H54 (cell line): ENCODE results near the gene C1orf167.
A peak's percentile ranks its signal among the peaks of the same experiment; 100 is the strongest.

ENCODE experiments used
- DNase-seq: peaks from one replicate; pipeline ENCODE4 v3.0.0; 2011; ENCODE audit warnings: low spot score, mixed read lengths; ENCODE audit not compliant: insufficient read length
- FAIRE-seq: peaks from 3 replicates; lab custom pipeline; 2011; peaks lifted over from hg19 to GRCh38; lab: Jason Lieb, UNC
- POLR2A ChIP-seq: IDR thresholded peaks from 2 replicates; pipeline ENCODE4 v1.6.1; 2011; ENCODE audit warnings: low read depth, mild to moderate bottlenecking, low read length

Gene C1orf167

DNA sequence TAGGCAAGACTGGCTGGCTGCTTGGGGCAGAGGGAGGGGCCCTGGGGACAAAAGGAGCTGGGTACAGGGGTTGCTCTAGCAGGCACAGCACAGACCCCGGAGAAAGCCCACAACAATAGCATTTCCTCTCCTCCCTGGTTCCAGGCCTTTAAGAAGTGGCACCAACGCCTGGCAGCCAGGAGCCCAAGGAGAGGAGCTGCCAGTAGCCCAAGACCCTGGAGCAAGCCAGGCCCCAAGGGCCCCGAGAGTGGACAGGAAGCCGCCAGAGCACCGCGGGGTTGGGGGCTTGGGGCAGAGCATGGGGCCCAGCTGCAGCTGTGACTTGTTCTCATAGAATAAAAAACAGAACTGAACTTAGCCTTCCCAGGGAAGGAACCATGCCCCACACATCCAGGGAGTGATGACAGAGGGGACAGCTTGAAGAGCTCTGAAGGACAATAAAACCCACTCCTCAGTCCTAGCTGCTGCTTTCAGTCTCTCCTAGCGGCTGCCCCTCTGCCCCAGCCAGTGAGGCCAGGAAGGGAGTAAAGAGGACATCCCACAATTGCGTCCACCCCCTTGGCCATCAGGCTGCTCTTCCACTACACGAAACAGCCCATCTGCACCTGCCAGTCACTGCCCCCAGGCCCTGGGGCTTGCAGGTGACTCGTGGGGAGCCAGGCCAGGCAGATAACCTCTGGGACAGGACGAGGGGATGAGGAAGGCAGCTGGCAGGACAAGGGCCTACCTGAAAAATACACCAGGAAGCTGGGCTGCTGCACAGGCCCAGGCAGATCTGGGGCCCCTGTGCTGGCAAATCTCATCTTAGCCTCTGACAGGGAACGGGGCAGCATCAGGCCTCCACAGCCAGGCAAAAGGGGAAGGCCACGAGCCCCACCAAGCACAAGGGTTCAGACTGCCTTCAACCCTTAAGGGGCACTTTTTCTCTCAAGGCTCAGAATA lies 27.4 kb downstream of the C1orf167 start:
- FAIRE-seq (no peak), DNase-seq (no peak)
- no peak for TF ChIP-seq POLR2A

- no peak for DNase-seq
- TF ChIP-seq POLR2A = no peak
- no peak for FAIRE-seq
Observed at GRCh38 chr1:11790101-11790879, 28.3 kb downstream of the C1orf167 start.

- peak; percentile 78 for DNase-seq
- TF ChIP-seq POLR2A = no peak
- peak; percentile 71 for FAIRE-seq
Observed at GRCh38 chr1:11790880-11791715, 29.1 kb downstream of the C1orf167 start.

GRCh38 chr1:11792106-11792505 lies 30.1 kb downstream of the C1orf167 start:
- no peak for FAIRE-seq
- TF ChIP-seq POLR2A = no peak
- no peak for DNase-seq

- no peak for TF ChIP-seq POLR2A
- DNase-seq (no peak), FAIRE-seq (no peak)
Observed at GRCh38 chr1:11793819-11794218, 31.8 kb downstream of the C1orf167 start.

DNA sequence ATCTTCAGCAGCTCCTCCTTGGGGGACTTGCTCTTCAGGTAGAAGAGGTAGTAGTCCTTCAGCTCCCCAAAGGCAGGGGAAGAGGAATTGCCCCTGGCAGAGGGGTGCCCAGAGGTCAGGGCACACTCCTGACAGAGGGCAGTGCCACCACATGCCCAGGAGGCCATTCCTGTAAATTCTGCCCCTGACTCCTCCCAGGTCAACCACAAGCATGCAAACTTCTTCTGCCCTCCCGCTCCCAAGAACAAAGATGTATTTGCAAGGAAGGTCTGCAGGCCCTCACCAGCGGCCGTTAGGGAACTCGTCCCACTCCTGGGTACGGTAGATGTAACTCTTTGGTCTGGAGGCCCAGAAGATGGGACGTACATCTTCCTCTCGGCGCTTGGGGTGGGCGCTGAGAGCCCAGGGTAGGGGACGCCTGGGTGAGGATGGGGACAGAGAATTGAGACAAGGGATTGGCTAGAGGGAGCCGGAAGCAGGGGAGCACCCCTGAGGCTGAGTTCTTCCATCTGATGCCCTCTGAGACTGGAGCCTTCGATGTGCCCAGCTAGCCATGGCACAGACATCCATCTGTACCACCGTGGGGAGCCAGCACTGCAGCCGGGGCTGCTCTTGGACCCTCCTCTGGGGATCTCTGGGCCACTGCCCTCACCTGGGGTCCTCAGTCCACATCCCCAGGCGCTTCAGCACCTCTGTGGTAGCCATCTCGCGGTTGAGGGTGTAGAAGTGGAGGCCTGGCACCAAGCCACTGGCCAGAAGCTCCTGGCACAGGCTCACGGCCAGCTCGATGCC lies 32.6 kb downstream of the C1orf167 start:
- DNase-seq (no peak), FAIRE-seq (no peak)
- TF ChIP-seq POLR2A = no peak

- FAIRE-seq (no peak), DNase-seq (no peak)
Observed at GRCh38 chr1:11795238-11795890, 33.4 kb downstream of the C1orf167 start.

DNA sequence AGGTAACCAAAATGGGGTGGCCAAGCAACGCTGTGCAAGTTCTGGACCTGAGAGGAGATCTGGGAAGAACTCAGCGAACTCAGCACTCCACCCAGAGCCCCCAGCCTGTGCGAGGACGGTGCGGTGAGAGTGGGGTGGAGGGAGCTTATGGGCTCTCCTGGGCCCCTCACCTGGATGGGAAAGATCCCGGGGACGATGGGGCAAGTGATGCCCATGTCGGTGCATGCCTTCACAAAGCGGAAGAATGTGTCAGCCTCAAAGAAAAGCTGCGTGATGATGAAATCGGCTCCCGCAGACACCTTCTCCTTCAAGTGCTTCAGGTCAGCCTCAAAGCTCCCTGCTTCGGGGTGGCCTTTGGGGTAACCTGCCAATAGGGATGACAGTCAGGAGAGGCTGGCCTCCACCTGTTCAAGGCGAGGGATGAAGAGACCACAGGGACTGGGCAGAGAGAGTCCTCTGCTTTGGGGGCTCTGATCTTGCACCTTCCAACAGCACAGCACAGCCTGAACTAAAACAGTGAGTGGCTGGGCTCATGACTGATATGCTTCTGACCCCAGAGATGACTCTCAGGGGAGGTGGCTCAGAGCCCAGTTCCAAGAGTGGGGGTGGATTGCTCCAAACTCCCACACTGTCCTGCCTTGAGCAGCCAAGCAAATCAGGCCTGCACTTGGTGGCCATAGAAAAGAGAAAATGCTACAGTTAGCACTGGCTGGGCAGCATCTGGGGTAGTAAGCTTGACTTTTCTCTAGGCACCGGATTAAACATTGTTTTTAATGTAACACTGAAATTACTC lies 34.2 kb downstream of the C1orf167 start:
- no peak for FAIRE-seq
- no peak for TF ChIP-seq POLR2A
- DNase-seq = no peak

More at GRCh38 chr1:11795238-11795890, 33.4 kb downstream of the C1orf167 start:
- TF ChIP-seq POLR2A = no peak

DNA sequence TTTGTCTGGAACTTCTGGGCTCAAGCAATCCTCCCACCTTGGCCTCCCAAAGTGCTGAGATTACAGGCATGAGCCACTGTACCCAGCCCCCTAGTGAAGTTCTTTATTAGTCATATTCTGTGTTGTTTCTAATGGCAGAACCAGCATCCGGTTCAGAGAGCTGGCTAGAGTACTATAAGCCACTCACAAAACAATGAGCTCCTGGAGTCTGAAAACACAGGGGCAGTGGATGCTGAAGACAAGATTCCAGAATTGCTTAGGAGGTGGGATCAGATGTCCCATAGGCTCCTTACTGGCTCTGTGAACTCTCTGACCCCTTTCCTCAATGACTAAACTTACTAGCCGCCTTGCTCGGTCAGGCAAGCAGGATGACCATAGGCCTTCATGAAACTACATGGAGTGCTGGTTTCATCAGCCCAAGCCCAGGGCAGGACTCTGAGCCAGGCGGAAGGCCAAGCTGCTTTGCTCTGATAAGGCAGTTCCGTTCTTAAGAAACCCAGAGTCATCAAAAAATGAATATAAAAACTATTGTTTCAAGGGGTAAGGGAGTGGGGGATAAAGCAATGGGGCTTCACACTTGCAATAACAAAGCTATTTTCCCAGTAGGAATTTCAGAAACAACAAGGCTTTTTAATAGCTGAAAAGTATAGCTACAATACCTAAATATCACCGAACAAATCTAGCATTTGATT lies 35.7 kb downstream of the C1orf167 start:
- FAIRE-seq (no peak), DNase-seq (no peak)
- no peak for TF ChIP-seq POLR2A

GRCh38 chr1:11799099-11799498 lies 37.1 kb downstream of the C1orf167 start:
- FAIRE-seq (no peak), DNase-seq (no peak)
- TF ChIP-seq POLR2A = no peak

DNA sequence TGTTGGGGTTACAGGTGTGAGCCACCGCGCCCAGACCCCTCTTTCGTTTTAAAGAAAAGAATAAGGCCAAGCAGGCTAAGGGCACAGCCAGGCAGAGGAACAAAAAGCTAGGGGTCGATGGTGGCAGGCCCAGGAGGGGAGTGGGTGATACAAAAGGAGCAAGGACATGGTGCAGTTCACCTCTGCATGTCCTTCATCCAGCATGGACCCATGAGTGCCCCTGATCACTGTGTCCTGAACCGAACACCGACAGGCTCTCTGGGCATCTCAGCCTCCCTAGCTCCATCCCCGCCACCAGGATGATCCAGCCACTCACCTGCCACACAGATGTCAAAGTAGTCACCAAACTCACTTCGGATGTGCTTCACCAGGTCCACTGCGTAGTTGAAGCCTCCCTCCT lies 37.9 kb downstream of the C1orf167 start:
- FAIRE-seq (no peak), DNase-seq (no peak)
- TF ChIP-seq POLR2A = no peak
